K562 (cell line): ENCODE results near the gene DHDDS. TPM values are rescaled to one million over a fixed set of nuclear protein-coding genes. Genes with fewer than 3 reads are reported as not detected.
A peak's percentile ranks its signal among the peaks of the same experiment; 100 is the strongest.

ENCODE experiments used
- ATAC-seq: fragments of 200-7000 bp; cut with Tn5 transposase; 3 replicates; pipeline ENCODE4 v1.9.1; 2020; ENCODE audit warnings: moderate library complexity
- BruUV-seq: library from RNA; stranded (reverse); fragments of 400-500 nt; replicated peaks from 2 replicates; lab custom pipeline; 2021; lab: Mats Ljungman, UMichigan
- CTCF ChIA-PET: fragments of 300-600 bp; formaldehyde crosslinking; extraction: SDS; loops from one replicate; lab custom pipeline; 2021; ENCODE audit warnings: low intra/inter-chr PET ratio; lab: Yijun Ruan, JAX
- POLR2A ChIA-PET: fragments of 300-600, 350-650 bp; sonication (Branson Sonifier 250); formaldehyde crosslinking; extraction: SDS; loops from one replicate; lab custom pipeline; 2021; ENCODE audit warnings: antibody characterized with exemption, inconsistent platforms; lab: Yijun Ruan, JAX
- DNase-seq, 4 experiments: peaks; one replicate each; pipeline versions ENCODE4 v3.0.0 to v3.0.0-alpha.2; 2011 to 2018; ENCODE audit warnings: low spot score in 3 of 4, mixed read lengths in 3 of 4; ENCODE audit errors: extremely low read depth in 1 of 4
- FAIRE-seq: peaks from 2 replicates; lab custom pipeline; 2011; peaks lifted over from hg19 to GRCh38; lab: Jason Lieb, UNC
- H2AFZ ChIP-seq: 2 replicates; pipeline ENCODE4 v1.6.0; 2011; ENCODE audit warnings: low read depth, low read length, control low read depth, inconsistent platforms
- H3K27ac ChIP-seq: fragments of 200-600 bp; 3 replicates; pipeline ENCODE4 v1.8.0; 2011; ENCODE audit warnings: low read depth, mild to moderate bottlenecking, control low read depth, inconsistent platforms, low read length, moderate library complexity, mixed read lengths; ENCODE audit errors: extremely low read depth
- H3K27me3 ChIP-seq, 2 experiments: fragments of 300-600 bp in 1 of 2; 2 replicates in 1 of 2; 3 replicates in 1 of 2; pipeline versions ENCODE4 v1.6.0 to v1.8.0; 2011; ENCODE audit warnings: inconsistent platforms in 2 of 2, low read length in 2 of 2, mild to moderate bottlenecking in 1 of 2, mixed read lengths in 1 of 2, moderate library complexity in 1 of 2; ENCODE audit not compliant: control insufficient read depth in 2 of 2, insufficient read depth in 2 of 2
- H3K36me3 ChIP-seq: fragments of 300-600 bp; 3 replicates; pipeline ENCODE4 v1.8.0; 2011; ENCODE audit warnings: mild to moderate bottlenecking, low read length, inconsistent platforms; ENCODE audit not compliant: control insufficient read depth, insufficient read depth
- H3K4me1 ChIP-seq, 2 experiments: fragments of 200-600 bp in 1 of 2; replicated peaks in 1 of 2; 2 replicates in 1 of 2; 3 replicates in 1 of 2; pipeline versions ENCODE4 v1.5.1 to v1.8.0; 2011; ENCODE audit warnings: inconsistent platforms in 2 of 2, low read length in 2 of 2, mild to moderate bottlenecking in 1 of 2, mixed read lengths in 1 of 2, moderate library complexity in 1 of 2; ENCODE audit not compliant: control insufficient read depth in 2 of 2, insufficient read depth in 2 of 2
- H3K4me2 ChIP-seq: 2 replicates; pipeline ENCODE4 v1.6.1; 2011; ENCODE audit warnings: low read length, control low read depth, inconsistent platforms, mixed read lengths; ENCODE audit not compliant: insufficient read depth
- H3K4me3 ChIP-seq: fragments of 200-600 bp; sonication (generic), shearing (Covaris generic); 2 replicates; pipeline ENCODE4 v1.5.1; 2016; ENCODE audit warnings: control low read depth, inconsistent platforms
- H3K79me2 ChIP-seq: fragments of 200-600 bp; 3 replicates; pipeline ENCODE4 v1.8.0; 2011; ENCODE audit warnings: low read length, inconsistent platforms; ENCODE audit not compliant: control insufficient read depth, insufficient read depth
- H3K9ac ChIP-seq, 2 experiments: 2 replicates each; pipeline versions ENCODE4 v1.6.0 to v1.6.1; 2011; ENCODE audit warnings: low read depth in 2 of 2, low read length in 2 of 2, control low read depth in 1 of 2, inconsistent platforms in 1 of 2, mild to moderate bottlenecking in 1 of 2, mixed read lengths in 1 of 2; ENCODE audit not compliant: insufficient read depth in 1 of 2
- H3K9me1 ChIP-seq: one replicate; pipeline ENCODE4 v1.6.0; 2011; ENCODE audit warnings: inconsistent platforms, mild to moderate bottlenecking, low read length, moderate library complexity; ENCODE audit not compliant: control insufficient read depth, insufficient read depth
- H3K9me3 ChIP-seq: replicated peaks from 2 replicates; pipeline ENCODE4 v1.5.1; 2011; ENCODE audit warnings: low read depth, low read length, inconsistent platforms; ENCODE audit not compliant: control insufficient read depth, insufficient read depth
- H4K20me1 ChIP-seq: replicated peaks from 2 replicates; pipeline ENCODE4 v1.6.1; 2011; ENCODE audit warnings: low read length, inconsistent platforms, mixed read lengths; ENCODE audit not compliant: control insufficient read depth, insufficient read depth
- ATF3 ChIP-seq, 2 experiments: fragments of 450-650 bp in 1 of 2; sonication (generic) in 1 of 2; formaldehyde crosslinking in 1 of 2; IDR thresholded peaks in 1 of 2; conservative IDR thresholded peaks in 1 of 2; 2 replicates each; pipeline versions ENCODE4 v1.6.1 to v1.8.1; 2016 to 2023; ENCODE audit warnings: mild to moderate bottlenecking in 2 of 2, moderate library complexity in 2 of 2, inconsistent platforms in 1 of 2, missing genetic modification reagents in 1 of 2
- ATF4 ChIP-seq: fragments of 450-650 bp; formaldehyde crosslinking; IDR thresholded peaks from 2 replicates; pipeline ENCODE4 v1.4.0; 2022; ENCODE audit warnings: mild to moderate bottlenecking, moderate library complexity
- CBX1 ChIP-seq: sonication (generic); IDR thresholded peaks from 2 replicates; pipeline ENCODE4 v1.6.1; 2016; ENCODE audit warnings: antibody characterized with exemption, low read depth, mild to moderate bottlenecking
- CEBPG ChIP-seq, 3 experiments: fragments of 200-800 bp in 1 of 3; sonication (Bioruptor generic) in 1 of 3; sonication (generic) in 1 of 3; formaldehyde crosslinking in 1 of 3; IDR thresholded peaks in 2 of 3; conservative IDR thresholded peaks in 1 of 3; 2 replicates each; pipeline versions ENCODE4 v1.6.1 to v1.8.0; 2016 to 2022; ENCODE audit warnings: missing compliant biosample characterization in 2 of 3, missing genetic modification characterization in 2 of 3, mild to moderate bottlenecking in 1 of 3, missing genetic modification reagents in 1 of 3
- FOXP4 ChIP-seq: sonication (generic); formaldehyde crosslinking; IDR thresholded peaks from 2 replicates; pipeline ENCODE4 v1.8.0; 2022; ENCODE audit warnings: mild to moderate bottlenecking, missing genetic modification reagents, borderline replicate concordance
- KDM5B ChIP-seq: fragments of 200-600 bp; sonication (generic); IDR thresholded peaks from 2 replicates; pipeline ENCODE4 v1.6.1; 2012; ENCODE audit warnings: low read depth, mild to moderate bottlenecking, moderate library complexity, low read length, control low read depth, inconsistent platforms; ENCODE audit not compliant: insufficient replicate concordance
- VEZF1 ChIP-seq: fragments of 200-800 bp; sonication (Bioruptor generic); IDR thresholded peaks from 2 replicates; pipeline ENCODE4 v1.6.1; 2017; ENCODE audit warnings: missing genetic modification characterization, missing compliant biosample characterization
- ZNF282 ChIP-seq: sonication (generic); formaldehyde crosslinking; IDR thresholded peaks from 2 replicates; pipeline ENCODE4 v1.8.1; 2023; ENCODE audit warnings: missing genetic modification reagents
- WGBS: fragments of 100-300 bp; shearing (Covaris generic); methylation state at CpG from one replicate; pipeline ENCODE4 v1.1.6; 2016; ENCODE audit warnings: low coverage, mixed read lengths; ENCODE audit not compliant: insufficient coverage; ENCODE audit errors: missing lambda C conversion rate; 5-methylcytosine and 5-hydroxymethylcytosine counted together
- in situ Hi-C: fragments of 300-500 bp; cut with MboI; formaldehyde crosslinking; loops from 4 replicates; pipeline ENCODE4 v1.15.0; 2018; ENCODE audit warnings: inconsistent platforms, mixed read lengths
- intact Hi-C: fragments of 100-400 bp; cut with micrococcal nuclease; formaldehyde crosslinking; loops from 2 replicates; pipeline ENCODE4 v1.14.2; 2022
- polyA plus RNA-seq, 8 experiments: library from polyadenylated mRNA; depleted of rRNA in 4 of 8; stranded (reverse) in 5 of 8; unstranded in 3 of 8; fragments of >200 nt; fragmentation: Nextera tagmentation in 2 of 8; fragmentation: Illumina TruSeq in 1 of 8; extraction: Ambion mirVana in 2 of 8; extraction: Trizol in 1 of 8; gene quantifications; 2 replicates each; pipeline versions ENCODE4 v1.2.1 to v1.2.3, GENCODE V29; 2011 to 2014; ENCODE audit warnings: inconsistent platforms in 1 of 8, missing spikeins in 1 of 8
- total RNA-seq, 7 experiments: library from RNA; depleted of rRNA in 6 of 7; stranded (reverse); fragments of >200 nt in 6 of 7; fragmentation: Illumina TruSeq in 2 of 7; extraction: Trizol in 2 of 7; gene quantifications; 2 replicates each; pipeline versions ENCODE4 v1.2.1 to v1.2.3, GENCODE V29; 2011 to 2021; ENCODE audit warnings: low replicate concordance in 1 of 7

The DHDDS gene
- total and polyA plus RNA-seq, 9 of the 15 experiments (the other 6 are each of a cell fraction or from before 2014, with no cell fraction given), result 33.3 to 55.0 (median 44.3) TPM

GRCh38 chr1:26388791-26389445 is 43.2 kb upstream of the DHDDS start (continued):
- TF ChIP-seq ATF4 (CRISPR knock-in tag) (no peak), FOXP4 (CRISPR knock-in tag) (no peak)
- TF ChIP-seq, all 486 proteins: peak for 2

GRCh38 chr1:26389604-26390247 is 42.4 kb upstream of the DHDDS start:
- DNase-seq, result no peak
- TF ChIP-seq ATF3 (IDR thresholded peaks at IDR 0.05), result peak; percentile 77
- TF ChIP-seq ATF3 (CRISPR knock-in tag; conservative IDR thresholded peaks at IDR 0.05), result no peak
- no peak for TF ChIP-seq CBX1
- no peak for TF ChIP-seq KDM5B
- TF ChIP-seq CEBPG (CRISPR knock-in tag; IDR thresholded peaks at IDR 0.05), result peak; percentile 37; the same call in 1 of the 2 replicates
- TF ChIP-seq CEBPG (tag; conservative IDR thresholded peaks at IDR 0.05 in 1 of 2, IDR thresholded peaks at IDR 0.05 in 1 of 2), result peak; percentile 45 to 65
- TF ChIP-seq VEZF1 (CRISPR knock-in tag), result no peak
- TF ChIP-seq ZNF282 (CRISPR knock-in tag), result no peak

More at GRCh38 chr1:26389604-26390247, 42.4 kb upstream of the DHDDS start:
- Histone ChIP-seq H3K27ac (no peak overlapping the region), H3K79me2 (no peaks in the 10 kb centered on the region), H3K27me3 (no peaks in the 10 kb centered on the region), H3K4me1 (peaks cover 5 to 15% of the 10 kb centered on the region in 2 experiments), H2AFZ (no peak overlapping the region), H3K9ac (0 out of 4 replicates have a peak overlapping the region, but pooled peaks of 1 of the 2 experiments have one; percentile 0), H3K9me1 (no peaks in the 10 kb centered on the region), H3K4me2 (no peak overlapping the region), H3K9me3 (no peaks in the 10 kb centered on the region), H4K20me1 (no peaks in the 10 kb centered on the region), H3K36me3 (no peaks in the 10 kb centered on the region), H3K4me3 (no peak overlapping the region)
- intact Hi-C loops (loop anchor here (2.0 to 10.0 kb wide), 2 partner anchors 105 to 215 kb away; partner anchors contain the start of genes CNKSR1 and ZNF593OS), in situ Hi-C loops (loop anchor here (5.0 kb wide), 1 partner anchor 112 kb away; no protein-coding TSS in a partner anchor)
- 60% methylated on average over 4 of the region's 4 CpGs for WGBS
- ChIA-PET CTCF (no interaction called here), POLR2A (interaction anchor here (0.9 kb wide), 1 partner anchor 57 kb away, joined by 3 read pairs; no protein-coding TSS in a partner anchor)
- no TSS peak for BruUV-seq
- FAIRE-seq, result no peak
- no peak for ATAC-seq
